ENCODE results near the gene PCDH9. TPM values are rescaled to one million over a fixed set of nuclear protein-coding genes. Genes with fewer than 3 reads are reported as not detected.
A peak's percentile ranks its signal among the peaks of the same experiment; 100 is the strongest.

Gene PCDH9
- total and polyA plus RNA-seq, 5 donors = 5.1 to 30.0 (median 27.8) TPM

DNA sequence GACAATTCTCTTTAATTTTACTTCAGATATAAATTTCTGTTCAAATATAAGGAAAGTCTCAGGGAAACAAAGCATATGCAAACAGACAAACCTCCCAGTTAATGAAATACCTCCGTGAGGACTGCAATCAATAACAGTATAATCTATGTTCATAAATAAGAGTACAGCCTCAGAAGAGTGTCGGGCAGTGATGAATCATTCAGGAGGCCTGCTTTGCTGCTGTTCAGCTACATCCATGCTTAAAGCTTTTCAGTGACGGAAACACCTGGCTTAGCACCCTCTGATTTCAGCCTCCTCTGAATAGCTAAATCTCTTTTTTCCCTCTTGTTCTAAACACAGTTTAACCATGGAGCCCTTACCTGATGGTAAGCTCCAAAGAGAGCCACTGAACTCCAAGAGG is 69.0 kb downstream of the PCDH9 start:
- intact Hi-C loops (cut with DNase I) = no loop called here
- no peak overlapping the region for H3K27ac ChIP-seq (ENCODE audit: low read length)

DNA sequence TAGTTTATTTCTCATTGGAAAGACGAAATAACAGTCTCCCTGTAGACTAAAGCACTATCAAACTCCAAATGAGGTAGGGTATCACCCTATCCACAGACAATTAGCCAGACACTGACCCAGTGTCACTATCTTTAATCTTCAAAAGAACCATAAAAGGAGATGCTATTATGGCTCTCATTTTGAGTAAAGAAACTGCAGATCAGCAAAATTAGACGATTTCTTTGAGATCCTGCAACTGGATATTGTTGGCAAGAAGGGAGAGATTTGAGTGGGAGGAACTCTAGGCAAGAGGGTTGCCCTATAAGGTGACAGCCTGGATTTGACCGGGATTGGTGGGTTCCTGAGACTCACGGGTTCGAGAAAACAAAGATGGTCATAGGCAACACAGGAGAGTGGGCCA is 71.2 kb downstream of the PCDH9 start:
- 89% methylated on average over 5 of the region's 5 CpGs for WGBS
- no peak for DNase-seq
- ATAC-seq = no peak
- intact Hi-C loops (cut with DNase I) = no loop called here
- no peaks in the 10 kb centered on the region for H3K9me3 ChIP-seq (ENCODE audit: control insufficient read depth, low read length)
- H3K4me1 ChIP-seq (ENCODE audit: control insufficient read depth, insufficient read depth, low read length) = no peaks in the 10 kb centered on the region
- no peak overlapping the region for H3K27ac ChIP-seq (ENCODE audit: low read length)
- no peak overlapping the region for H3K4me3 ChIP-seq (ENCODE audit: low read length)
- H3K27me3 ChIP-seq (ENCODE audit: control insufficient read depth, insufficient read depth) = no peaks in the 10 kb centered on the region

More for the DNA sequence above, 69.0 kb downstream of the PCDH9 start:
- no peaks in the 10 kb centered on the region for H3K27me3 ChIP-seq (ENCODE audit: control insufficient read depth, insufficient read depth)
- no peaks in the 10 kb centered on the region for H3K9me3 ChIP-seq (ENCODE audit: control insufficient read depth, low read length)
- H3K4me1 ChIP-seq (ENCODE audit: control insufficient read depth, insufficient read depth, low read length) = no peaks in the 10 kb centered on the region
- 94% methylated on average over 3 of the region's 3 CpGs for WGBS
- no peak for ATAC-seq
- H3K4me3 ChIP-seq (ENCODE audit: low read length) = no peak overlapping the region
- no peak for DNase-seq

DNA sequence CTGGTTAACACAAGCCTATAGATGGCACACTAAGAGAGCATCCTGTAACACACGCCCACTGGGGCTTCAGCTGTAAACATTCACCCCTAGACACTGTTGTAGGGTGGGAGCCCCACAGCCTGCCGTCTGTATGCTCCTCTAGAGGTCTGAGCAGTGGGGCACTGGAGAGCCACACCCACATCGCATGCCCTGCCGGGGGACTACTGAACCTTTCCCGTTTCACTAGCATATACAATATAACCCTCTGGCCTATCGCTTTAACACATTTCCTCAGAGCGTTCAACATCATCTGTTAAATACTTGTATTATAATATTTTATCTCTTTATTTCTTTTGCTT is 73.4 kb downstream of the PCDH9 start:
- ATAC-seq (no peak), DNase-seq (no peak)
- intact Hi-C loops (cut with DNase I) = no loop called here
- Histone ChIP-seq H3K9me3 (ENCODE audit: control insufficient read depth, low read length) (no peaks in the 10 kb centered on the region), H3K4me1 (ENCODE audit: control insufficient read depth, insufficient read depth, low read length) (peaks cover 2% of the 10 kb centered on the region), H3K27me3 (ENCODE audit: control insufficient read depth, insufficient read depth) (no peaks in the 10 kb centered on the region), H3K4me3 (ENCODE audit: low read length) (no peak overlapping the region), H3K27ac (ENCODE audit: low read length) (no peak overlapping the region)
- WGBS = 78% methylated on average over 7 of the region's 7 CpGs

DNA sequence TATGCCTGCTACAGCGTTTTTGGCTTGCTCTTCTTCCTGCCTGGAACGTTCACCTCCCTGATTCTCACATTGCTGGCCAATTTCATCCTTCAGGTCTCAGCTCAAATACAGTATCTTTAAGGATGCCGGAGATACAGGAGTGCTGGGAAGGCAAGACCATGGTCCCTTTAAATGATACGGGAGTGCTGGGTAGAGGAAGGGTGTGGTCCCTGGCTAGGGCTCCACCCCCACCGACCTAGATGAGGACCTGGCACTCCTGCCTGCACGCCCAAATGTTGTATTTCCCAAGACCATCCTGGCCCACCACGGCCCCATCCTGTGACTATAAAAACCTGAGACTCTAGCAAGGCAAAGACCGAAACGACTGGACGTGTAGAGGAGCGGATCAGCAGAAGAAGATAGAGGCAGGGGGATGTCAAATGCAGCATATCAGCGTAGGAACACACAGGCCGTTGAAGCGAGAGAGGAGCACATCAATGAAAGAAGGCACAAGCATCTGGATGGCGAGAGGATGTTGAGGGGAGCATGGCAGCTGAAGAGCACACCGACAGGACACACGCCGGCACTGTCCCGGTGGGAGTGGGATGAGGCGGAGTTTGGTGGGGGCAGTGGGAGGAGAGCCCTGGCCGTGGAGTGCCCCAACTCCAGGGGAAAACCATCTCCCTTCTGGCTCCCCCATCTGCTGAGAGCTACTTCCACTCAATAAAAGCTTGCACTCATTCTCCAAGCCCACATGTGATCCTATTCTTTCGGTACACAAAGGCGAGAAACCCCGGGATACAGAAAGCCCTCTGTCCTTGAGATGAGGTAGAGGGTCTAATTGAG is 74.0 kb downstream of the PCDH9 start:
- no peaks in the 10 kb centered on the region for H3K27me3 ChIP-seq (ENCODE audit: control insufficient read depth, insufficient read depth)
- peak in 1 of 3 donors; percentile 38 for DNase-seq
- no peak overlapping the region for H3K4me3 ChIP-seq (ENCODE audit: low read length)
- intact Hi-C loops (cut with DNase I) = no loop called here
- no peaks in the 10 kb centered on the region for H3K9me3 ChIP-seq (ENCODE audit: control insufficient read depth, low read length)
- WGBS = 82% methylated on average over 24 of the region's 24 CpGs
- no peak overlapping the region for H3K27ac ChIP-seq (ENCODE audit: low read length)
- H3K4me1 ChIP-seq (ENCODE audit: control insufficient read depth, insufficient read depth, low read length) = peaks cover 2% of the 10 kb centered on the region
- ATAC-seq = no peak

GRCh38 chr13:67152085-67152484 is 78.1 kb downstream of the PCDH9 start:
- WGBS = 72% methylated on average over 2 of the region's 2 CpGs
- no peak for DNase-seq
- intact Hi-C loops (cut with DNase I) = no loop called here
- H3K4me1 ChIP-seq (ENCODE audit: control insufficient read depth, insufficient read depth, low read length) = peaks cover 4% of the 10 kb centered on the region
- H3K27me3 ChIP-seq (ENCODE audit: control insufficient read depth, insufficient read depth) = no peaks in the 10 kb centered on the region
- H3K9me3 ChIP-seq (ENCODE audit: control insufficient read depth, low read length) = no peaks in the 10 kb centered on the region
- no peak overlapping the region for H3K4me3 ChIP-seq (ENCODE audit: low read length)
- no peak overlapping the region for H3K27ac ChIP-seq (ENCODE audit: low read length)
- ATAC-seq = no peak

DNA sequence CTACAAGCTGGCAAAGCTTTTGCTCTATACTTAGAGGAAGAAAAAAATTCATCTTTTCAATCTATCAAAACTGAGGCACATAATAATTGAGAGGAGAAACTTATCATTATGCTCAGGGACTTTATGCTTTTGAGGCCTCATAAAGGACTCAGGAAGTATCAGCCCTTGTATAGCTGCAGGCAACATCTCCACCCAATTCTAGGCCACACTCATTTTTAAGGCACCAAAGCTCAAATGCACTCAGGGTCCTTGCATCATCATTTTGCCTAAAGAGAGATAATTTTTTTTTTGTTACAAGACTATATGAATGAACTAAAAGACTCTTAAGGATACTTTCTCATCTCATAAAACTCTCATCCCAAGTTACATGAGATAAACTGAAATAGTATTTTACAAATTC is 78.5 kb downstream of the PCDH9 start:
- Histone ChIP-seq H3K27me3 (ENCODE audit: control insufficient read depth, insufficient read depth) (no peaks in the 10 kb centered on the region), H3K9me3 (ENCODE audit: control insufficient read depth, low read length) (no peaks in the 10 kb centered on the region), H3K4me3 (ENCODE audit: low read length) (no peak overlapping the region), H3K27ac (ENCODE audit: low read length) (no peak overlapping the region), H3K4me1 (ENCODE audit: control insufficient read depth, insufficient read depth, low read length) (peaks cover 4% of the 10 kb centered on the region)
- DNase-seq (no peak), ATAC-seq (no peak)
- intact Hi-C loops (cut with DNase I) = no loop called here

DNA sequence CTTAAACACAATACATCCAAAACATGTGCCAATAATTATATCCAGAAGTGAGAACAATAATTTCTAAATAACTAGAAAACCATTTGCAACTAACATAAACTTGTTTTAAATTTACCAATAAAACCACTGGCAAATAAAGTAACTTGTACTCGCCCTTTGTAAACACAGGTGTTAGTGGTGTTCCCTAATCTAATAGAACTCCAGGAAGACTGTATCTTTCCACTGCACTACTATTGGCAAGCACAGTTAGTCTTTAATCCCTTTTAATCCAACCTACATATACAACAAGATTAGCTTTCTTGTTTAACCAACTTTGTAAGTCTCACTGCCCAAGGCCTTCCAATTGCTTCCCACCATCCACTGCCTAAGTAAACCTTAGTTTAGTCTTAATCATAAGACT is 79.5 kb downstream of the PCDH9 start:
- intact Hi-C loops (cut with DNase I) = no loop called here
- H3K4me1 ChIP-seq (ENCODE audit: control insufficient read depth, insufficient read depth, low read length) = peaks cover 4% of the 10 kb centered on the region
- DNase-seq (no peak), ATAC-seq (no peak)
- WGBS = 95% methylated on average over 1 of the region's 1 CpG
- no peak overlapping the region for H3K4me3 ChIP-seq (ENCODE audit: low read length)
- no peaks in the 10 kb centered on the region for H3K27me3 ChIP-seq (ENCODE audit: control insufficient read depth, insufficient read depth)
- H3K9me3 ChIP-seq (ENCODE audit: control insufficient read depth, low read length) = no peaks in the 10 kb centered on the region
- H3K27ac ChIP-seq (ENCODE audit: low read length) = no peak overlapping the region

DNA sequence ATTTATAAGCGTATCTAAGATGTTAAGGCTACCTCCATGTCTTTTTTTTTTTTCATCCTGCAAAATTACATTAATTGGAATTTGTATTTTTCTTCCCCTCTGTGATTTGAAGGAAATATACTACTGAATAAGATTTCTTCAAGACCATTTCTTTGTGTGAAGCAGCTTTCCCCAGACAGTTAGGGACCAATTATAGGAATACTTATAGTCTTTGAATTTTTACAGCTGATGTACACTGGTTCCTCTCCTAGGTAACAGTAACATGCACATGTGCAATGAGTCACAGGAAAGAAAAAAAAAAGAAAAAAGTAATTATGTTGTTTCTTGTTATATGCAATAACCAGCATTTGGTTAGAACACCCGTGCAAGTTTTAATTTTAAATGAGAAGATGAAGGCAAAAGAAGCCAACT is 82.0 kb downstream of the PCDH9 start:
- DNase-seq (no peak), ATAC-seq (no peak)
- no peaks in the 10 kb centered on the region for H3K9me3 ChIP-seq (ENCODE audit: control insufficient read depth, low read length)
- no peak overlapping the region for H3K27ac ChIP-seq (ENCODE audit: low read length)
- intact Hi-C loops (cut with DNase I) = no loop called here
- peak overlapping the region; percentile 41 for H3K4me3 ChIP-seq (ENCODE audit: low read length)
- peaks cover 4% of the 10 kb centered on the region for H3K4me1 ChIP-seq (ENCODE audit: control insufficient read depth, insufficient read depth, low read length)
- 25% methylated on average over 2 of the region's 2 CpGs for WGBS
- no peaks in the 10 kb centered on the region for H3K27me3 ChIP-seq (ENCODE audit: control insufficient read depth, insufficient read depth)

- intact Hi-C loops (cut with DNase I) = no loop called here
- no peaks in the 10 kb centered on the region for H3K9me3 ChIP-seq (ENCODE audit: control insufficient read depth, low read length)
- H3K4me3 ChIP-seq (ENCODE audit: low read length) = peak overlapping the region; percentile 41
- 11% methylated on average over 6 of the region's 6 CpGs for WGBS
- DNase-seq (no peak), ATAC-seq (peak; percentile 72 to 86)
- H3K27ac ChIP-seq (ENCODE audit: low read length) = peak overlapping the region; percentile 98
- no peaks in the 10 kb centered on the region for H3K27me3 ChIP-seq (ENCODE audit: control insufficient read depth, insufficient read depth)
- H3K4me1 ChIP-seq (ENCODE audit: control insufficient read depth, insufficient read depth, low read length) = peaks cover 2% of the 10 kb centered on the region
Observed at GRCh38 chr13:67147342-67148133, 82.6 kb downstream of the PCDH9 start.

- Histone ChIP-seq H3K27ac (ENCODE audit: low read length) (no peak overlapping the region), H3K4me3 (ENCODE audit: low read length) (peak overlapping the region; percentile 41), H3K27me3 (ENCODE audit: control insufficient read depth, insufficient read depth) (no peaks in the 10 kb centered on the region), H3K4me1 (ENCODE audit: control insufficient read depth, insufficient read depth, low read length) (peaks cover 2% of the 10 kb centered on the region), H3K9me3 (ENCODE audit: control insufficient read depth, low read length) (no peaks in the 10 kb centered on the region)
- DNase-seq = no peak
- ATAC-seq = no peak
- 27% methylated on average over 4 of the region's 4 CpGs for WGBS
- intact Hi-C loops (cut with DNase I) = no loop called here
Observed at GRCh38 chr13:67146523-67147130, 83.5 kb downstream of the PCDH9 start.

- no peak for ATAC-seq
- no peak overlapping the region for H3K27ac ChIP-seq (ENCODE audit: low read length)
- no peaks in the 10 kb centered on the region for H3K27me3 ChIP-seq (ENCODE audit: control insufficient read depth, insufficient read depth)
- DNase-seq = no peak
- H3K4me3 ChIP-seq (ENCODE audit: low read length) = no peak overlapping the region
- 31% methylated on average over 1 of the region's 1 CpG for WGBS
- intact Hi-C loops (cut with DNase I) = no loop called here
- H3K9me3 ChIP-seq (ENCODE audit: control insufficient read depth, low read length) = no peaks in the 10 kb centered on the region
- peaks cover 2% of the 10 kb centered on the region for H3K4me1 ChIP-seq (ENCODE audit: control insufficient read depth, insufficient read depth, low read length)
Observed at GRCh38 chr13:67145950-67146349, 84.2 kb downstream of the PCDH9 start.
